K562 (cell line): ENCODE measurements around the gene MGA.

Experiments
- CREB5 ChIP-seq: fragments of 250-450 bp; sonication (Bioruptor Pico); IDR thresholded peaks from 2 replicates; pipeline ENCODE4 v1.5.0; 2020; ENCODE audit warnings: mild to moderate bottlenecking
- EHMT2 ChIP-seq: fragments of 450-650 bp; IDR thresholded peaks from 2 replicates; pipeline ENCODE4 v1.6.1; 2018; ENCODE audit warnings: antibody characterized with exemption
- FOXJ2 ChIP-seq: fragments of 200-800 bp; sonication (Bioruptor generic); IDR thresholded peaks from 2 replicates; pipeline ENCODE4 v1.6.1; 2016; ENCODE audit warnings: missing genetic modification characterization, missing compliant biosample characterization
- MAFK ChIP-seq: IDR thresholded peaks from 2 replicates; pipeline ENCODE4 v1.6.1; 2011; ENCODE audit warnings: low read length, improper control_type of control experiment
- STAG1 ChIP-seq: sonication (generic); formaldehyde crosslinking; IDR thresholded peaks from 2 replicates; pipeline ENCODE4 v1.5.0; 2020; ENCODE audit warnings: missing genetic modification reagents, borderline replicate concordance
- ZNF77 ChIP-seq: fragments of 250-450 bp; sonication (Bioruptor Pico); IDR thresholded peaks from 2 replicates; pipeline ENCODE4 v1.5.0; 2020

GRCh38 chr15:41789662-41790061 lies 129.5 kb downstream of the MGA start:
- TF ChIP-seq EHMT2 (no peak), CREB5 (CRISPR knock-in tag) (no peak), MAFK (no peak), STAG1 (CRISPR knock-in tag) (no peak), ZNF77 (CRISPR knock-in tag) (no peak), FOXJ2 (tag) (no peak)
